SIG-M5 treated with dmso at 0.1 percent for 504 hours (cell line): ENCODE measurements around the gene ZFR.
"Not testable (repeated sequence)": the region's sequence is repeated elsewhere in the genome, so short reads cannot be mapped to it uniquely, and the experiment has no call there.

Experiments
- DNase-seq: peaks from one replicate; lab custom pipeline; 2025; ENCODE audit not compliant: unreplicated experiment; lab: John Stamatoyannopoulos, UW

The ZFR gene

DNA sequence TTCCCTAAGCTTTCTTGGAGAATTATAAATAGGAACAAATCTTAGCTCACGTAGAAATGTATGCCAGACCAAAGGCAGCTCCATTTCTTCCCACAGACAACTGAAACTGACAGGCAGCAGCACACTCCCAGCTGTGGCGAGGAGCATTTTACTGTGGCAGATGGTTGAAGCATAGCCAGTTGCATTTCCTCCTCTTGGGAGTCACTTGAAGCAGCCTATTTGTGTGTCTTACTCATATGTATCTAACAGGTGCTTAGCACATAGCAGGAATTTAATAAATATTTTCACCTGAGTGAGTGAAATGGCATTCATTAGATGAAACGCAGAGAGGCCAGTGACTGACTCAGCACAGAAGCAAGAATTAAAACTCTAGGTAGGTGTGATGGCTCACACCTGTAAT, 119.5 kb downstream of the ZFR start:
- no peak for DNase-seq

DNA sequence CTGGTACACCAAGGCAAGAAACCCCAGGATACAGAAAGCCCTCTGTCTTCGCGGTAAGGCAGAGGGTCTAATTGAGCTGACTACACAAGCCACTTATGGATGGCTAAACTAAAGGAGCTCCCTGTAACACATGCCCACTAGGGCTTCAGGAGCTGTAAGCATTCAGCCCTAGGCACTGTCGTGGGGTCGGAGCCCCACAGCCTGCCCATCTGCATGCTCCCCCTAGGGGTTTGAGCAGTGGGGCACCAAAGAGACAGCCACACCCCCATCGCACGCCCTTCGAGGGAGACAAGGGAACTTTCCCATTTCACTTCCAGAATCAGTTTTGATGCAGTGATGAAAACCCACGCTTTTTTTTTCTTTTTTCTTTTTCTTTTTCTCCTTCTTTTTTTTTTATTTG, 120.8 kb downstream of the ZFR start:
- DNase-seq: no peak

DNA sequence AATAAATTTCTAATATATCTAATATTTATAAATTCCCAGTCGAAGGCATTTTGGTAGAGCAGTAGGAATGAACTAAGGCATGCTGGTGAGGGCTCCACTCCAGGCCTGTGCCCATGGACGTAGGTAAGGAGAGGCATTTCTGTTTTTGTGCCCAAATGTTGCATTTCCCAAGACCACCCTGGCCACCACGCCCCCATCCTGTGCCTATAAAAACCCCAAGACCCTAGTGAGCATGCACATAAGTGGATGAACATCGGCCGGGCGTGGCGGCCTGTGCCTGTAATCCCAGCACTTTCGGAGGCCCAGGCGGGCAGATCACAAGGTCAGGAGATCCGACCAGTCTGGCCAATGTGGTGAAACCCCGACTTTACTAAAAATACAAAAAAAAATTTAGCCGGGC, 121.7 kb downstream of the ZFR start:
- no peak for DNase-seq

DNA sequence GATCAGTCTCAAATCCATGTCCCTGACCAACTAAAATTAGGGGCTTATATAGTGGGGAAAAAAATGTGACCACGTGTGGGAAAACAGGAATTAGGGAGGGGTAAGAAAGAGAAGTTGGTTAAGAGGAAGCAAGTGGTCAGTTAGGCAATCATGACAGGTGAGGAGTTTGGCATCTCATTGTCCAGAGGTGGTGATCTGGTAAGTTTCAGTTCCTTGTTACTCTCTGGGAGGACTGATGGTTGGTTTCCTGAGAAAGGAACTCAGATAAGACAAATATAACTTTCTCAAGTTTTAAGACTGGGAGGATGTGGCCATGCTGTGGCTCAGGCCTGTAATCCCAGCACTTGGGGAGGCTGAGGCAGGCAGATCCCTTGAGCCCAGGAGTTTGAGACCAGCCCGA, 122.8 kb downstream of the ZFR start:
- DNase-seq: not testable (repeated sequence)

DNA sequence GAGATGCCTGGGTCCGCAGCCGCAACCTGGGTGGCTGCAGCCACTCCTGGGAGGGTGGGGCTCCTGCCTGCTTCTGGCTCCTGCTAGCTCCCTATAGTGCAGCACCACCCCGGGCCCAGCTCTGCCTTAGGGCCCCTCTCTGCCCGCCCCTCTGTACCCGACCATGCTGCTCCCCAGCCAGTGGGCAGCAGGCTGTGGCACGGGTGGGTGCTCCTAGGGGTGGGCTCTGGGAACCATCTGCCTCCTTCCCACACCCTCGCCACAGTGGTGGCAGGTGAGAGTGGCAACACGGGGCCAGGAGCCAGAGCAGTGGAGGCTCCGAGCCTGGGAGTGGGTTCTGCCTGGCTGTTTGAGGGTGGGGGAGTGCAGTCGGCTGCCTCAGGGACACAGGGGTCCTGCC, 124.0 kb downstream of the ZFR start:
- DNase-seq: no peak

DNA sequence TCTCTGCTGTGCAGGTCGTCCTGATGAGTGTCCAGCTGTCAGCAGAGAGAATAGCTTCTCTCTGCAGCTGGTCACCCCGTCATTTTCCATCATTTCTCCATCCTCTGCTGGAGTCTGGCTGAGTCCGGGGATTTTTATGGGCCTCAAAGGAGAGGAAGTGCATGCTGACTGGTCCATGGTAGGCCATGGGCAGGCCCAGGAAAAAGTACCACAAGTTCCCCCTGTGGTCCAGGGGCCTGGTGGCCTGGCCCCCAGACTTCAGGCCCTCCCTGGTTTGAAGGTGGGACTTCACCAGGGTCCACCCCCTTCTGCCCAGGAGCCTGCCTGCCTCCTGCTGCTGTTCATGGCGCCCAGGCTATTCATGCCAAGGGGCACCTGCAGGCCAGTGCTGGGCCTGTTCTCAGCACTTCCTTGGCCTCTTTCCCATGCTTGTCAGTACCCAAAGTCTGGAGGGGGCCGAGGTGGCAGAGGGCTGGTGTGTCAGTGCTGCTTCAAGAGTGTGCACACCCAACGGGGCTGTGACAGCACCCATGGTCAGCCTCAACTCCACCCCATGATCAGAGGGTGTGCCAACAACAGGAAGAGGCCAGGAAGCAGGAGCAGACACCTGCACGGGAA, 124.5 kb downstream of the ZFR start:
- DNase-seq: no peak

DNA sequence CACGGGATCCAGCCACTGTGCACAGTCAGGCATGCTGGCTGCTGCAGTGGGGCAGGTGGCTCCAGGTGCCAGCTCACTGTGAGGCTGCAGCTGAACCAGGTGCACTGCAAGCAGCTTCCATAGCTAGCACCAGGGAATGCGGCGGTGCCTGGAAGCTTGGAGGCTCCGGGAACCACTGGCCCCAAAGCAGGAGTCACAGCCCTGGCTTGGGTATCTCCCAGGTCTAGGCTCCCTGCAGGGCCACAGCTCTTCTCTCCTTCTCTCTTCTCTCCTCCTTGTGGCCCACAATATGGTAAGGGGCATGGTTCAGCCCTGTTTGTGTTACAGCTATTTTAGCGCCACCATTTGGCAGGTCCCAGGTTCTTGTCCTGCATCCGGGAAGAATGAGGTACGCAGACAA, 125.1 kb downstream of the ZFR start:
- DNase-seq: no peak

DNA sequence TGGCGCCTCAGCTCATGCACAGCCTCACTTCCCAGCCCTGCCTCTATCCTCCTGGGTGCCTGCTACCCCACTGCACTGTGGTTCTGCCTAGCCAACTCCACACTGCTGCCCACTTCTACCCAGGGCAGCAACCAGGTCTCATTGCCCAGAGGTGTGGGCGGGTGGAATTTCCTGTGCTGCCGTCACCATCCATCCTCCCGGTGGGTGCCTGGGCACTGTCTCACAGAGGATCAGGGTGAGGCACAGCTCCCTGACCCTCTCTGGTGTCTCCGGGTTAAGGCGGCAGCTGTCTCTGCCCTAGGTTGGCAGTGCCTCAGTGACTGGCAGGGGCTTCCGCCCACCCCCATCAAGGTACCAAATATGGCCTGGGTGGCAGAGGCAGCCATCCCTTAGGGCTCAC, 127.5 kb downstream of the ZFR start:
- no peak for DNase-seq

DNA sequence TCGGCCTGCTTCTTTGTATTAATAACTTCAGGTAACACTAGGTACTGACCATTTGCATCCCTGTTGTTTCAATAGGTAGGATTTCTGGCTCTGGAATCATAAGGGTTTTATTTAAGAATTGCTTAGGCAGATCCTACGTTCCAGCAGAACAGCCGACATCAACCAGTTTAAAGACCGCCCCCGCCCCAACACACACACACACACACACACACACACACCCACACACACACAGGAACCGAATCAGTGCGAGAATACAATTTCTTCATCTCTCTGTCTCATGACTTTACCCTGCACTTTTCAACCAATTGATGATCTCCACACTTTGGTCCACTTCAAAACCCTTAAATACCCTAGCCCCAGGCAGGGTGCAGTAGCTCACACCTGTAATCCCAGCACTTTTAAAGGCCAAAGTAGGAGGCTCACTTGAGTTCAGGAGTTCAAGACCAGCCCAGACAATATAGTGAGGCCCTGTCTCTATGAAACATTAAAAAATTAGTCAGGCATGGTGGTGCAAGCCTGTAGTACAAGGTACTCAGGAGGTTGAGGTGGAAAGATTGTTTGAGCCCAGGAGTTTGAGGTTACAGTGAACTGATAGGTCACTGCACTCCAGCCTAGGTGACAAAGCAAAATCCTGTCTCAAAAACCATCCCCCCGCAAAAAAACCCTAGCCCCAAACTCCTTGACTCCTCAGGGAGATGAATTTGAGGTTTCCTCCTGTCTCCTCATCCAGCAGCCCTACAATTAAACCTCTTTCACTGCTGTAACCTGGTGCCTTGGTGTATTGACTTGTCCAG, 129.1 kb downstream of the ZFR start:
- no peak for DNase-seq

DNA sequence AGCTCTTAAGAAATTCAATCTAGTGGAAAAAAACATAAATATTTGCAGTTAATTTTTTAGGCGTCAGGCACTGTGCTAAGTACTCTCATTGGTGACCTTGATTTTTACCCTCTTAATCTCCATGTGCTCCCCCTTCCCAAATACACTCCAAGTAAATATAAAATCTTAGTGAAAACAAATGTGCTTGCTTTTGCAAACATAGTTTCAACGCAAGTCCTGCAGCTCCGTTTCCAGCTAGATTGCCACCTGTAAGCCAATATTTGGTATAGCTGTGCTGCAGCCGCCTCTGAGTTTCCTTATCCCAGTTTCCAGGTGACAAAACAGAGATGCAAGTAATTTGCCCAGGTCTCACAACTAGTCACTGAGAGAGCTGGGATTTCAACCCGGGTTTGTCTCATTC, 129.9 kb downstream of the ZFR start:
- no peak for DNase-seq

DNA sequence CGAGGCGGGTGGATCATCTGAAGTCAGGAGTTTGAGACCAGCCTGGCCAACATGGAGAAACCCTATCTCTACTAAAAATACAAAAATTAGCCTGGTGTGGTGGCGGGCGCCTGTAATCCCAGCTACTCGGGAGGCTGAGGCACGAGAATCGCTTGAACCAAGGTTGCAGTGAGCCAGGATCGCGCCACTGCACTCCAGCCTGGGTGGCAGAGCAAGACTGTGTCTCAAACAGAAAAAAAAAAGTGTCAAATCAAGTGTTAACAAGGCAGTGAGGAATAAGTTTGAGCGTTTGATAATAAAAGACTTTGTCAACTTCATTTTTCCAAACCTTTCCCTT, 130.4 kb downstream of the ZFR start:
- not testable (repeated sequence) for DNase-seq

DNA sequence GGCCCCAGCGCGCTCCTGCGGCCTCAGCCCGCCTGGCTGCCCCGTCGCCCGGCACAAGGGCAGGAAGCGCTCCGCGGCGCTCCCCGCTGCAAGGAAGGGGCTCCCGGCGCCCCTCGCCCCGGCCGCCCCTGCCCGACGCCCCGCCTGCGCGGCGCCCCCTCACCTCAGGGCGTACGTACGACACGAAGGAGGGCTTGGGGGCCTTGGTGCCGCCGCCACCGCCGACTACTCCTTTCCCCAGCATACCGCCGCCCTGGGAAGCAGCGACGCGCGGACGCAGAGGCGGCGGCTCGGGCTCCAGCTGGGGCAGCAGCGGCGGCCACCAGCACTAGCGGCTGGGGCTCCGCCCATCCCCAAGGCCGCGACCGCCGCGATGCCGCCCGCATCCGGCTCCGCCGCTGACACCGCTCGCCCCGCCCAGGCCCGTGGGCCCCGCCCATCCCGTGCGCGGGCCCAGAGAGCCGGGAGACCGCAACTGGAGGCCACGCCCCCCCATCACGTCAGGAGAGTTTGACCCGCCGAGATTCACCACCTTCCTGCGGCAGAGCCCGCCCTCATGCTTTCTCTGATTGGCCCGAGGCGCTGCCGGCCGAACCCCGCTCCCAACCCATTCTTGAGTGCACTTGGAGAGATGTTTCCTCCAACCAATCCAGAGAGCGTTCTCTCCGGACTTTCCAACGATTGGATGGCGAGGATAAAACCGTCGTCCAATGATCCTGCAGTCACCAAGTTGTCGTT, 131.8 kb downstream of the ZFR start, which contains the start of gene MTMR12:
Gene MTMR12, minus strand, starts transcription at position 345 of the 738 bp plus-strand sequence. Its CDS starts 101 bp downstream, at position 244.
- DNase-seq: peak; percentile 100

DNA sequence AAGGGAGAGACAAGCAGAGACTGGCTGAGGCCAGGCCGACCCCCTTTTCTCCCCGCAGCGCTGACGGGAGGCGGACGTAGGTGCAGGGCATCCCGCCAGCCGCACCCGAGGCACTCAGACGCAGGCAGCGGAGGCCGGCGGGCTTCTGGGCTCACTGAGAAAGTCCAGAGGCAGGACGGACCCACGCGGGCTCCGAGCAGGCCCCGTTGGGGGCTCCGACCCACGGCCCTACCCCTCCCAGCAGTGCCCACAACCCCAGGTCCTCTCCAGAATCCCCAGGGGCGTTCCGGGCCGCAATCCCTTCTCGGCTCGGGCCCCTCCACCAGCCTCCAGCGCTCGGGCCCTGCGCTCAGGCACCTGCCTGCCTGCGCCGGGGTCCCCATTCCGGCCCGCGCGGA, 132.3 kb downstream of the ZFR start:
- DNase-seq: no peak

DNA sequence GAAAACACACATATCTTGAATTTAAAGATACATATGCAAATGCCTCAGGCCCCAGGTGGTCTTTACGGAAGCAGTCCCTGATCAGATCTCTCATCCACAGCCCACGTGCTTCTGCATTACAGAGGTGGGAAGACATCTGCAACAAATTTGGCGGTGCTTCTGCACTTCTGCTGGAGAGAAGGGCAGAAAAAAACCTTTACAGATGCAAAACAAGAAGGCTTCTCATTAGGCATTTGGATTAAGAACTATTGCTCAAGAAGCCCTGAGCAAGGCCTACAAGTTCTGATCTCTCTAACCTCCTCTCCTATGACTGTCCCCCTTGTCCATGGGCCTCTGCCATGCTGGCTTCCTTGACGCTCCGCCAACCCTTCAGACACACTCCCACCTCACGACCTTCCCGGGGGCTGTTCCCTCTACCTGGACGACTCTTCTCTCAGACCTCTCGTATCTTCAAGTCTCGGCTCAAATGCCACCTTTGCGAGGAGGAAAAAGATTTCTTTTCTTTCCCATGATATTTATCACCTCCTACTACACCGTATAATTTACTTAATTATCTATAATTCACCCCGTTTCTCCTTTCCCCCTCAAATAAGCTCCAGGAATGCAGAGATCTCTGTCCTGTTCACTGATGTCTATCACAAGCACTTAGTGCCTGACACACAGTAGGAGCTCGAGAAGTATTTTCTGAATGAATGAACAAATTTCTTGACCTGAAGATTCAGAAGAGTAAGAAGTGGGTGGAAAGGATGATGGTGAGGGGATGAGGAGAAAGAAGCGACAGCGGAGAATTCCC, 132.9 kb downstream of the ZFR start:
- peak; percentile 30 for DNase-seq

DNA sequence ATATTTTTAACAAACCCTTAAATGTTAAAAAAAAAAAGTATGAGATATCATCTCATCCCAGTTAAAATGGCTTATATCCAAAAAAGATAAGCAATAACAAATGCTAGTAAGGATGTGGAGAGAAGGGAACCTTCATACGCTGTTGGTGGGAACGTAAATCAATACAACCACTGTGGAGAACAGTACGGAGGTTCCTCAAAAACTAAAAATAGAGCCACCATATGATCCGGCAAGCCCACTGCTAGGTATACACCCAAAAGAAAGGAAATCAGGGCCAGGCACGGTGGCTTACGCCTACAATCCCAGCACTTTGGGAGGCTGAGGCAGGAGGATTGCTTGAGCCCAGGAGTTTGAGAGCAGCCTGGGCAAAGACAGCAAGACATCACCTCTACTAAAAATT, 134.8 kb downstream of the ZFR start:
- DNase-seq: no peak

DNA sequence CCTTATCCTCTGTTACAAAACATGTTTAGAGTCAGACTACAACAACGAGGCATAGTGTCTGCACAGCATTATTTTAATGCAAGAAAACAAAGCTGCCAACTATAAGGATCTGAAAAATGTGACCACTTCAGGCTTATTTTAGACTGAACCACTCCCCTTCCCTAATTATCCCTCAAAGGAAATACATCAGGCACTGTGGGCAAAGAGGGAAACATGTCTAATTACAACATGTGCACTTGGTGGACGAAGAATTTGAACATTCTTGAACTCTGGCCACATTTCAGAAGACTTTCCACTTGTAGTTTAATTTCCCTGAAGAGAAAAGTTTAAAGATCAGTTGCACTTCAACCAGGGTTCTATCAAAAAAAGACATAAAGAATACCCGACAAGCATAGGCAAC, 135.6 kb downstream of the ZFR start:
- no peak for DNase-seq

DNA sequence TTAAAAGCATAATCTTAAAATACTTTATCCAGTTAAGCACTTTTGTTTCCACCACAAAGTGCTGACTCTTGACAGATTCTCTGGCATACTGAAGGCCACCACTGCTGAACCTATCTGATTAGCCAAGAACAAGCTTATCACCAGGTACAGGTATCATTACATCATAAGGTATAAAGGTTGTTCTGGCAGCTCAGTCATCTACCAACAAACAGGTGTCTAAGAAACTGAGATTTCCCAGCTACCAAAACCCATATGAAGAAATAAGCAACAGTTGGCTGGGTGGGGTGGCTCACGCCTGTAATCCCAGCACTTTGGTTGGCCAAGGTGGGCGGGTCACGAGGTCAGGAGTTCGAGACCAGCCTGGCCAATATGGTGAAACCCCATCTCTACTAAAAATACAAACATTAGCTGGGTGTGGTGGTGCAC, 136.8 kb downstream of the ZFR start:
- no peak for DNase-seq

DNA sequence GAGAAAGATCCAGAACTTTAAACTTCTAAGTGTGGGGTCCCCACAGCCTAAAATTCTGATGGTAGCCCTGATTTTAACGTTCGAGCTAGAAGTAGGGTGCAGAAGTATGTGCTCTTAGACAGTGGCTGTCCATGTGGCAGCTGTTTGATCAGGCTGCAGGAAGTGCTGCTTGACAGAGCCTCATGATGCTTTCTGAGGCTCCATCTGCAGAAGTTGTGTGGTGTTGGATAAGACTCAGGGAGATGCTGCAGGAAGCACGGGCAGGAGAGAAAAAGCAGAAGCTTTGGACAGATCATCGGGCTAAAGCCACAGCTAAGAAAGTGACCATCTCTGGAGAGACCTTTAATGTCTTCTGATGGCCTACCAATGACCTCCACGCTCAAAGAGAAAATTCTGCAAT, 139.9 kb downstream of the ZFR start:
- DNase-seq: no peak
